Gastrocnemius medialis (tissue), 4 donors: ENCODE data around the gene SEPTIN5.

ENCODE experiments used
- POLR2A ChIP-seq, 2 donors: fragments of 450-650 bp; IDR thresholded peaks; one replicate each; pipeline ENCODE4 v1.6.1; 2017; ENCODE audit warnings: antibody characterized with exemption in 2 of 2, mild to moderate bottlenecking in 2 of 2, moderate library complexity in 2 of 2
- TF ChIP-seq, protein P1 (sequence below), 5 experiments: fragments of 450-650 bp in 3 of 5; fragments of 200-600 bp in 2 of 5; sonication (generic) in 2 of 5; IDR thresholded peaks in 4 of 5; conservative IDR thresholded peaks in 1 of 5; 1 replicate in 4 of 5; 2 replicates in 1 of 5; pipeline ENCODE4 v1.5.1; 2016 to 2019; ENCODE audit warnings: antibody characterized with exemption in 5 of 5, mild to moderate bottlenecking in 3 of 5, moderate library complexity in 3 of 5

- TF ChIP-seq, protein P1, sequence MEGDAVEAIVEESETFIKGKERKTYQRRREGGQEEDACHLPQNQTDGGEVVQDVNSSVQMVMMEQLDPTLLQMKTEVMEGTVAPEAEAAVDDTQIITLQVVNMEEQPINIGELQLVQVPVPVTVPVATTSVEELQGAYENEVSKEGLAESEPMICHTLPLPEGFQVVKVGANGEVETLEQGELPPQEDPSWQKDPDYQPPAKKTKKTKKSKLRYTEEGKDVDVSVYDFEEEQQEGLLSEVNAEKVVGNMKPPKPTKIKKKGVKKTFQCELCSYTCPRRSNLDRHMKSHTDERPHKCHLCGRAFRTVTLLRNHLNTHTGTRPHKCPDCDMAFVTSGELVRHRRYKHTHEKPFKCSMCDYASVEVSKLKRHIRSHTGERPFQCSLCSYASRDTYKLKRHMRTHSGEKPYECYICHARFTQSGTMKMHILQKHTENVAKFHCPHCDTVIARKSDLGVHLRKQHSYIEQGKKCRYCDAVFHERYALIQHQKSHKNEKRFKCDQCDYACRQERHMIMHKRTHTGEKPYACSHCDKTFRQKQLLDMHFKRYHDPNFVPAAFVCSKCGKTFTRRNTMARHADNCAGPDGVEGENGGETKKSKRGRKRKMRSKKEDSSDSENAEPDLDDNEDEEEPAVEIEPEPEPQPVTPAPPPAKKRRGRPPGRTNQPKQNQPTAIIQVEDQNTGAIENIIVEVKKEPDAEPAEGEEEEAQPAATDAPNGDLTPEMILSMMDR (IDR thresholded peaks at IDR 0.05 in 4 of 5, conservative IDR thresholded peaks at IDR 0.05 in 1 of 5): no peak
- TF ChIP-seq POLR2A (IDR thresholded peaks at IDR 0.05): no peak
These were observed 24.6 kb downstream of the SEPTIN5 start for GRCh38 chr22:19738664-19739447.
